GM06990 (cell line): Measurements from ENCODE around the gene CEP164.

Experiments
- DNase-seq: peaks from one replicate; pipeline ENCODE4 v3.0.0-alpha.2; 2011; ENCODE audit not compliant: insufficient read length; ENCODE audit errors: extremely low read depth
- H3K27me3 ChIP-seq: replicated peaks from 2 replicates; pipeline ENCODE4 v1.6.0; 2011; ENCODE audit warnings: low read length; ENCODE audit not compliant: control insufficient read depth, insufficient read depth
- H3K36me3 ChIP-seq: 2 replicates; pipeline ENCODE4 v1.5.1; 2011; ENCODE audit warnings: low read length; ENCODE audit not compliant: control insufficient read depth, insufficient read depth
- H3K4me3 ChIP-seq: replicated peaks from 2 replicates; pipeline ENCODE4 v1.5.1; 2011; ENCODE audit warnings: low read depth, mild to moderate bottlenecking, control low read depth, low read length
- TF ChIP-seq, protein P1 (sequence below): IDR thresholded peaks from 2 replicates; pipeline ENCODE4 v1.5.1; 2011; ENCODE audit warnings: low read length, control low read depth, mild to moderate bottlenecking, inconsistent platforms; ENCODE audit not compliant: insufficient read depth, poor library complexity, severe bottlenecking

Gene CEP164

GRCh38 chr11:117369534-117369933, 41.9 kb downstream of the CEP164 start:
- no peak for DNase-seq
- TF ChIP-seq, protein P1, sequence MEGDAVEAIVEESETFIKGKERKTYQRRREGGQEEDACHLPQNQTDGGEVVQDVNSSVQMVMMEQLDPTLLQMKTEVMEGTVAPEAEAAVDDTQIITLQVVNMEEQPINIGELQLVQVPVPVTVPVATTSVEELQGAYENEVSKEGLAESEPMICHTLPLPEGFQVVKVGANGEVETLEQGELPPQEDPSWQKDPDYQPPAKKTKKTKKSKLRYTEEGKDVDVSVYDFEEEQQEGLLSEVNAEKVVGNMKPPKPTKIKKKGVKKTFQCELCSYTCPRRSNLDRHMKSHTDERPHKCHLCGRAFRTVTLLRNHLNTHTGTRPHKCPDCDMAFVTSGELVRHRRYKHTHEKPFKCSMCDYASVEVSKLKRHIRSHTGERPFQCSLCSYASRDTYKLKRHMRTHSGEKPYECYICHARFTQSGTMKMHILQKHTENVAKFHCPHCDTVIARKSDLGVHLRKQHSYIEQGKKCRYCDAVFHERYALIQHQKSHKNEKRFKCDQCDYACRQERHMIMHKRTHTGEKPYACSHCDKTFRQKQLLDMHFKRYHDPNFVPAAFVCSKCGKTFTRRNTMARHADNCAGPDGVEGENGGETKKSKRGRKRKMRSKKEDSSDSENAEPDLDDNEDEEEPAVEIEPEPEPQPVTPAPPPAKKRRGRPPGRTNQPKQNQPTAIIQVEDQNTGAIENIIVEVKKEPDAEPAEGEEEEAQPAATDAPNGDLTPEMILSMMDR = no peak
- Histone ChIP-seq H3K36me3 (peaks cover 15% of the 10 kb centered on the region), H3K4me3 (no peak overlapping the region), H3K27me3 (no peaks in the 10 kb centered on the region)

- H3K36me3 ChIP-seq = peaks cover 21% of the 10 kb centered on the region
- TF ChIP-seq, protein P1 = no peak
These were observed 43.8 kb downstream of the CEP164 start for GRCh38 chr11:117371453-117371852.

GRCh38 chr11:117374316-117375055, 46.8 kb downstream of the CEP164 start:
- Histone ChIP-seq H3K27me3 (no peaks in the 10 kb centered on the region), H3K4me3 (no peak overlapping the region), H3K36me3 (peaks cover 21% of the 10 kb centered on the region)
- TF ChIP-seq, protein P1 = no peak
- DNase-seq = no peak

More at GRCh38 chr11:117371453-117371852, 43.8 kb downstream of the CEP164 start:
- DNase-seq = no peak
- H3K4me3 ChIP-seq = no peak overlapping the region
- no peaks in the 10 kb centered on the region for H3K27me3 ChIP-seq

DNA sequence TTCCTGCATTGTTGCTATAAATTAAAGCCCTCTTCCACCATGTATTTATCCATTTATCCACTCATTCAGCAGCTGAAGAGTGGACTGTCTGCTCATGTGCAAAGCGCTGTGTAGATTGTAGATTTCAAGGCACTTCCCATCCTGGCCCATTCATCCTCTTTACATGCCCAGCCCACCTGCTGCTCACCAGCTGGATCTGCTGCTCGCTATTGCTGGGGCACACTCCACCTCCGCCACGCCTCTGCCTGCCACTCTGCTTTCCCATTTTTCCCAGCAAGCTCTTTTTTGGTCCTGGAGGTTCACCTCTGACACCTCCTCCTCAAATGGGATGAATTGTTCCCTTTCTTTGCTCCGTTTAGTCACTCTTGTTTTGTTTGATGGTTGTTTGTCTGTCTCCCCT, 48.3 kb downstream of the CEP164 start:
- peaks cover 31% of the 10 kb centered on the region for H3K36me3 ChIP-seq
- no peak overlapping the region for H3K4me3 ChIP-seq
- TF ChIP-seq, protein P1 = no peak
- DNase-seq = no peak
- H3K27me3 ChIP-seq = no peaks in the 10 kb centered on the region

DNA sequence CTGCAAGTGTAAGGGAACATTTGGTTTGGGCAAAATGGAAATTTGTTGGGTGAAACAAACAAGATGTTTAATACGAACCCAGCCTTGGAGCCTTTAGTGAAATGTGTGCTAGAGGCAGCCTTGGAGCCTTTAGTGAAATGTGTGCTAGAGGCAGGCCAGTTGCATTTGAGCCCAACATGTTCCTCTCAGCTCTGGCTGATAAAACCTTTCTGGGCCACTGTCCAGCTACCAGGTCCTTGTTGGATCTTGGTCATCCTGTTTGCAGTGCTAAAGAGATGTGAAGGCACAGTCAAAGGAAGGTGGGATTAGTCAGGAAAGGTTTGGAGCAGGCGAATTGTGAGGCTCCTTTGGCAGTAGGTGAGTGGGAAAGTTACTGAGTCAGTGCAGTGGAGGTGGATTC, 48.9 kb downstream of the CEP164 start:
- peaks cover 33% of the 10 kb centered on the region for H3K36me3 ChIP-seq
- TF ChIP-seq, protein P1 = no peak
- no peak for DNase-seq
- no peak overlapping the region for H3K4me3 ChIP-seq
- no peaks in the 10 kb centered on the region for H3K27me3 ChIP-seq
